Activated CD4-positive, alpha-beta T cell treated with anti-CD3 and anti-CD28 coated beads for 4 hours (primary cell): ENCODE data around the gene KRT33A.
A peak's percentile ranks its signal among the peaks of the same experiment; 100 is the strongest.
"Not testable (repeated sequence)": the region's sequence is repeated elsewhere in the genome, so short reads cannot be mapped to it uniquely, and the experiment has no call there.

Experiments
- DNase-seq, 2 donors: peaks; one replicate each; pipeline ENCODE4 v3.0.0-alpha.2; 2020

The KRT33A gene

DNA sequence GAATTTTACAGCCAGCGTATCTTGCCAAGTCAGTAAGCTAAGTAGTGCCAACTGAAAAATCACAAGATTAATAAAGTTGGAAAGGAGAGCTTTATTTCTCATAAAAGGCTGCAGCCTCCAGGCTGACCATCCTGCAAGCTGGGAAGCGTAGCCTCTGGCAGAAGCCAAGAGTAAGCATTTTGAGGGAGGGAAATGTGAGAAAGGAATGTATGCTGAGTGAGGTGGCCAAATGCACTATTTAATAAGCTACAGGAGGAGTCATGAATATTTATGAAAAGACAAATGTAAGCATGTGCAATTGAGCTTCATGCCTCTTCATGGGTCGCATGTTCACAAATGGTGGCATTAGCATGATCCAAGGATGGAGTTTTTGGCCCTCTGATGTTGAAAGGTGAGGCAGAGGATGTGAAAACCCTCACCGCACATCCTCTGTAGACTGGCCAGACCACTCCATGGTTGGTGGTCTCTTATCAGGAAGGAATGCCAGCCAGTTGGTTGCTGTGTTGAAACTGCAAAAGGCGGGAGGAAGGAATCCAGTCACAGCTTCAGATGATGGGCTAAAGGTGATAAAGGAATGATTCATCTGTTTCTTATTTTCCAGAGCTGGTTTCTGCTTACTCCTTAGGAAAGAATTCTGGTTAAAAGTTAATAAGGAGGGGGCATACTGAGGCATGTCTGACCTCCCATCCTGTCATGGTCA is 9.8 kb upstream of the KRT33A start:
- no peak for DNase-seq

GRCh38 chr17:41354536-41354935 is 3.9 kb upstream of the KRT33A start:
- DNase-seq = no peak

DNA sequence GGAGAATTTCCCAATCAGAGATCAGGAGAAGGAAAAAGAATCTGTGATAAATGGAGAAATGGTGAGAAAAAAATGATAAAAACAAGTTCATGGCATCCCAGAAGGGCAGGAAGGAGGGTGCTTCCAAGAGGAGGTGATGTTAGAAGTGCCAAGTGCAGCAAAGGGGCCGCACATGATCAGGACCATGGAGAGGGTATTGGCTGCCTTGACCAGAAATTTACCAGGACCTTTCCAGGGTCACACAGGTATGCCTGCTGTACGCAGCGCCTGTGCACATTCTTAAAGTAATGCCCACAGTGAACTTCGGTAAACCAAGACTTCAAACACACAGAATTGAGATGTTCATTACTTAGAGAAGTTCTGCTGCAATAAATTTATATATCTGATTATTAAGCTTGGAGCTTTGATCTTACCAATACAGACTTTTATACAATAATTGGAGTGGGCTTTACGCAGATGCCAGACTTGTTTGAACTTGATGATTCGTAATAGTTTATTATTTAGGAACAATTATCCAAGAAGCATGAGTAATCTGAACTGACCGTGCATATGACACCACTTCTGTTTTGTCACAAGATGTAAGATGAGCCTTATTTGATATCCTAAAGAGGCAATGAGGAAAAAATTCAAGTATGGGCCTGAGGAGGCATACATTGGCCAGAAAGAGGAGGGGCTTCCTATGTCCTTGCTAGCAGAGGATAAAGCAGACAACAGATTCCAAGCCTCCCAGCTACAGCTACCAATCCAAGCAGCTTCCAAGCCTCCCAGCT is 2.2 kb upstream of the KRT33A start:
- DNase-seq = no peak

- DNase-seq = no peak
Observed at GRCh38 chr17:41351177-41351576, 549 bp upstream of the KRT33A start.

DNA sequence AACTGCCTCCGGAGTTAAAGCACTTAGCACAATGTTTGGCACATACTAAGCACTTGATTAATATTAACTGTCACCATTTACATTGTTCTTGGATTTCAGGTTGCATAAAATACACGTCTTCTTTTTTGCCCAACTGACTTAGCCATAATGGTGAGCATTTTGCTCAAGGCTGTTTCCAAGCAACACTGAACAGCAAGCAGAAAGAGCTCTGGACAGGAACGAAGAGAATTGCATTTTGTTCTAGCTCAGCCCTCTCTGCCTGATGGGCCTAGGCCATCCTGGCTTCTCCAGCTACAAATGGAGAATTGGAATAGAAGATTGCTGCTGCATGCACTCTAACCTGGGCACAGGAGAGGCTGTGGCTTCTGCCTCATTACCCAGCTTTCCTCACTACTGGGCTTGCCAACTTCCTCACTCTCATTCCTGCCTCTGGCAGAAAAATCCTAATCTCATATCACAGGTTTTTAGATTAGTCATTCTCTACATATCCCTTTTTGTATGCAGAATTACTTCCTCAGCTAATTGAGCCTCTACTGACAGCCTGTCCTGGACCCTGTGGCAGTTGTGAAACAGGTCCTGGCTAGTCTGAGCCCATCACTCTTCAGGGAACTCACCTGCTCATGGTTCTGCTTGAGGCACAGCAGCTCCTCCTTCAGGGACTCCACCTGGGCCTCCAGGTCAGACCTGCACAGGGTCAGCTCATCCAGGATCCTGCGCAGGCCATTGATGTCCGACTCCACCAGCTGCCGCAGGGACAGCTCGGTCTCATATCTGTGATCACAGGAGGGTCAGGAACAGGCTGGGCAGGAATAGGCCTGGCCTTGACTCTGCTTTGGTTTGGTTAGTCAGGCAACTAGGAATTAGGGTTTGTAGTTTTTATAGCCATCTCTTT is 2.5 kb downstream of the KRT33A start:
- DNase-seq = no peak

DNA sequence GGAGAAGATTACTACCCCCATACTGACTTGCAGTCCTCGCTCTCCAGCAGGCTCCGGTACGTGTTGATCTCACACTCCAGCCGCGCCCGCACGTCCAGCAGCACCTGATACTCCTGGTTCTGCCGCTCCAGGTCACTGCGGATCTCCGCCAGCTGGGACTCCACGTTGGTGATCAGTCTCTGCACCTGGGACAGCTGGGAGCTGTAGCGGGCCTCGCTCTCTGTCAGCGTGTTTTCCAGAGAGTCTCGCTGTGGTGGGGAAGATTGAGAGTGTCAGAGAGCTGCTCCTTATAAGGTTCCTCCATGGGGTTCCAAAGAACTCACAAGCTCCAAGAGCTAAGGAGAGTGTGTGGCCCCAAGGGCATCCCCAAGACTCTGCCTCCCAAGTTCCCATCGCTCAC is 4.2 kb downstream of the KRT33A start:
- DNase-seq = not testable (repeated sequence)

DNA sequence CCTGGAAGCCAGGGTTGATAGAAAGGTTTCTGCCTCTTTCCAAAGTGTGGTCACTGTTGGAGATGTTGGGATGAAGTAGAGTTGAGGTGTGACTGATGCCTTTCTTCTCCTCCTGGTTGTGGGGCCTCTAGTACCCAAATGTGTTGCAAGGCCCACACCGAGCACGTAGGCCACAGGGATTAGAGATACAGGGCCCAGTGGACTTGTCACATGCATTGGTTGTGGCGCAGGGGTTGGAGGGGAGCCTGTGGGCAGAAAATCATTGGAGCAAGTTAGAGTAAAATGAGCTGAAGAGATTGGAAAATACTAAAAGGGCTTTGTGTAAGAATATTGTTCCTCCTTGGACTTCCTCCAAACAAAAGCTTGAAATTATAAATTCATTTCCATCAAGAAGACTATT is 4.6 kb downstream of the KRT33A start:
- DNase-seq = no peak

GRCh38 chr17:41343029-41343428 is 7.6 kb downstream of the KRT33A start:
- no peak for DNase-seq

- peak; percentile 25 to 27 for DNase-seq
Observed at GRCh38 chr17:41340934-41341861, 9.4 kb downstream of the KRT33A start.

DNA sequence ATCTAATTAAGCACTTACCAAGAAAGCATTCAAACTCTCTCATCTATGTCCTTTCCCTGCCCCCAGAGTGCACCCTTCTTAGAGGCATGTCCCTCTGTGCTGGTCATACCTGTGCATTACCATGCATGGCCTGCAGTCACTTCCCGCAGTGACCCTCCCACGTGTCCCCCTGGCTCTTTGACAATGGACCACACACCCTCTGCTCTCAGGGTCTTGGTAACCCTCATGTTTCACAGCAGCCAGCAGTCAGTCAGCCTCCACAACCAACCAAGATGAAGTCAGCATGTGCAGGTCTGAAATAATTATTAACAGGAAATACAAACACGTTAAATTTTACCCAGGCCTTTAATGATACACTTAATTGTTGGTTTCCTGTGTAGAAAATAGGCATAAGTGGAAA is 10.1 kb downstream of the KRT33A start:
- DNase-seq = no peak

GRCh38 chr17:41339571-41340172 is 11.0 kb downstream of the KRT33A start:
- DNase-seq = no peak

- peak; percentile 29 to 42 for DNase-seq
Observed at GRCh38 chr17:41338961-41339485, 11.6 kb downstream of the KRT33A start.

DNA sequence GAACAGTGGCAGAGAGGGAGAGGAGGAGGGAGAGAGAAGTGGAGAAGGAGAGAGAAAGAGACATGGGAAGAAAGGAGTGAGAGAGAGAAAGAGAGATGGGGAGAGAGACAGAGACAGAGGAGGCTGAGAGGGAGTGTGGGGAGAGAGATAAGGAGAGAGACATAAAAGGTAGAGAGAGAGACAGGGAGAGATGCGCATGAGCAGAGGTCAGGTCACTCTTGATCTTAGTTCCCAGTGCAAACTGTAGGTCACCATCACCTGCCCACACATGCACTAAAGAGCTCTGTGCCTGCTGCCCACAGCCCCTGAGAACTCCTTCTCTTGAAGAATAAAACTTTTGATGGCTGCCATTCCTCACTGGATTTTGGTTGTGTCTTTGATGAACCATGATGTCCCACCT is 14.9 kb downstream of the KRT33A start:
- no peak for DNase-seq

GRCh38 chr17:41334385-41335305 is 16.0 kb downstream of the KRT33A start:
- no peak for DNase-seq

DNA sequence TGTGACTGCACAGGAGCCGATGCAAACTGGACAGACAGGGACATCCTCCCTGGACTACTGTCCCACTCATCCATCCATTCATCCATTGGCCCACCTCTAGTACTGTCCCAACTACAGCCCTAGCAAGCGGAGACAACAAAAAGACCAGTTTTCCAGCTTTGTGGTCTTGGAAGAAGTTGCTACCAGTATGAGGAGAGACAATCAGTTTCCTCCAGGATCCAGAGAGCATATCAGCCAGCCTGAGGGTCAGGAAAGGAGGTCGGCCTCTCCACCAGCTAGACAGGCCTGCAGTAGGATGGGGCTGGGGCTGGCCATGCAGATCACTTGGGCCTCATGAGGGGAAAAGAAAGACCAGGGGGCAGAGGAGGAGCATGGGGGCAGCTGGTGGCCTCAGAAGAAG is 16.8 kb downstream of the KRT33A start:
- no peak for DNase-seq

- no peak for DNase-seq
Observed at GRCh38 chr17:41333098-41333497, 17.5 kb downstream of the KRT33A start.

- no peak for DNase-seq
Observed at GRCh38 chr17:41332239-41332638, 18.4 kb downstream of the KRT33A start.

DNA sequence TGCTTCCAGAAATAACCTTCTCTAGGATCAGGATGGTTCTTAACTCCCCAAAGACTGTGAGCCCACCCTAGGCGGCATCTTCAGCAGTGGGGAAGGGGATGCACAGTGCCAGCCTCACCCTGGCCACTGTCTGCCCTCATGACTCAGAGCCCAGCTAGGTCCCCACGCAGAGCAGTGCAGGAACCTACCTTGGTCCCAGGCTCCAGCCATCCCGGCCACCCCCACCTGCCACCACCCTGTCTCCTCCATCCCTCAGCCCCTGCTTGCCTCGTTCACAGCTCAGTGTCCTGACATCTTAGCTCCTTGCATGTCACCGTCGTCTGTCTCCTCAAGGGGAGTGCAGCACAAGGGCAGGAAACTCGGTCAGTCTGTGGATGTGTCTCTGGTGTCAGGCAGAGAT is 19.0 kb downstream of the KRT33A start:
- no peak for DNase-seq

DNA sequence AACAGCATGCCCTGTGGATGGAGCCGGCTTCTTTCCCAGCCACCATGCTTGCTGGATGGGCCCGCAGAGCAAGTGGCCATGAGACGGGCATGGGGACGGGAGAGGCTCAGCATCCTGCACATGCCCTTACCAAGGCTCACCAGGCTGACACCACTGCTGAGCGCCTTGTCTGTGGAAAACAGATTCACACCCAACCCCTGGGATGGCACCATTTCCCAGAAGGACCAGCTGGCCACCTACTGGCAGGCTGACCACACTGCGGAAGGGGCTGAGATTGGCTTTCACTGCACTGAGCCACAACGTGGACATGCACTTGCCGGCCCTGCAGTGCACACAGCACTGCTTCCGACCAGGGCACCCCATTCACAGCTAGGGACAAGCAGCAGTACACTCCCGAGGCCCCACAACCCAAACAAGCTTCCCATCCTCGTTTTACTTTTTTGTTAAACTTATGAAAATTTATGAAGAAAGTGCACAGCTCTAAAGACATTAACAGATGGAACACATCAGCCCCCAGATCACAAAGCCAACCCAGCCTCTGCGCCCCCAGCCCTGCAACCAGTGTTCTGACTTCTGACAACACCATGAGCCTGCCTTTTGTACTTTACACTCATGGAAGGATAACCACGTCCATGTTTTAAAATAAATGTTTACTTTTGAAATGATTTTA is 21.2 kb downstream of the KRT33A start:
- no peak for DNase-seq

DNA sequence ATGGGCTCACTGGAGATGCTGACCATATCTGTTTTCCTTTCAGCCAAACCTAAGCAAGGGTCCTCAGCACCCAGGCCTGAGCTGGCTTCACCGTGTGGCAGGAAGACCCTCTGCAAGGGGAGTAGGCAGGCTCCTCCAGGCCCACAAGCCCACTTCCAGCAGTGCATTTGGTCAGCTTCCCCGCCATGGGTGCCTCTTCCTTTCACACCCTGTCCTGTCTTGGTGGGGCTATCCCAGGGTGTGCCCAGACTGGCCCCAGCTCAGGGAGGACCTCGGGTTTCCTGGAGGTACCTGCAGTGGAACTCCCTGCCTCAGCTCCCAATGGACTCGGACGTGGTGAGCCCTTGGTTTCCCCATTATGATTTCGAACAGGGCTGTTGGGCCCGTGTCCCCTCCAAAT is 22.4 kb downstream of the KRT33A start:
- DNase-seq = no peak
